Thyroid gland (tissue), 4 donors: Measurements from ENCODE around the gene NNAT. TPM values are rescaled to one million over a fixed set of nuclear protein-coding genes. Genes with fewer than 3 reads are reported as not detected.

Experiments
- DNase-seq, 2 donors: peaks; one replicate each; pipeline ENCODE4 v3.0.0-alpha.2; 2019
- H3K27ac ChIP-seq, 3 donors: fragments of 200-600 bp; sonication (generic); 1 replicate in 2 of 3; 2 replicates in 1 of 3; pipeline ENCODE4 v1.5.1; 2016 to 2019; ENCODE audit warnings: mild to moderate bottlenecking in 1 of 3, moderate library complexity in 1 of 3
- H3K27me3 ChIP-seq: fragments of 200-600 bp; sonication (generic); one replicate; pipeline ENCODE4 v1.5.1; 2019
- H3K36me3 ChIP-seq, 2 donors: fragments of 200-600 bp; sonication (generic); one replicate each; pipeline ENCODE4 v1.5.1; 2016 to 2019
- H3K4me1 ChIP-seq, 2 donors: fragments of 200-600 bp; sonication (generic); one replicate each; pipeline ENCODE4 v1.5.1; 2017 to 2019
- H3K4me3 ChIP-seq, 3 donors: fragments of 200-600 bp; sonication (generic); replicated peaks in 1 of 3; 1 replicate in 2 of 3; 2 replicates in 1 of 3; pipeline ENCODE4 v1.5.1; 2016; ENCODE audit warnings: mild to moderate bottlenecking in 1 of 3
- H3K9me3 ChIP-seq: fragments of 200-600 bp; sonication (generic); one replicate; pipeline ENCODE4 v1.5.1; 2017
- POLR2A ChIP-seq, 2 donors: fragments of 450-650 bp; IDR thresholded peaks; one replicate each; pipeline ENCODE4 v1.6.1; 2017; ENCODE audit warnings: antibody characterized with exemption in 2 of 2, mild to moderate bottlenecking in 2 of 2, moderate library complexity in 1 of 2
- WGBS, 2 donors: methylation state at CpG; one replicate each; pipeline ENCODE4 v1.1.5; 2017; 5-methylcytosine and 5-hydroxymethylcytosine counted together
- intact Hi-C: fragments of 100-400 bp; cut with DNase I; formaldehyde crosslinking; loops from one replicate; pipeline ENCODE4 v1.15.1; 2023
- total RNA-seq, 4 donors: library from RNA; depleted of rRNA; stranded (reverse); fragments of >200 nt; gene quantifications; one replicate each; pipeline ENCODE4 v1.2.3, GENCODE V29; 2016
- TF ChIP-seq, protein P1 (sequence below), 6 experiments: fragments of 200-600 bp in 3 of 6; fragments of 450-650 bp in 3 of 6; sonication (generic) in 3 of 6; IDR thresholded peaks; one replicate each; pipeline ENCODE4 v1.5.1; 2016 to 2019; ENCODE audit warnings: antibody characterized with exemption in 6 of 6, mild to moderate bottlenecking in 2 of 6, inconsistent platforms in 1 of 6, moderate library complexity in 1 of 6

Gene NNAT
- total RNA-seq, 4 donors from 2014 or later = 0.45 to 4.9 (median 1.6) TPM

DNA sequence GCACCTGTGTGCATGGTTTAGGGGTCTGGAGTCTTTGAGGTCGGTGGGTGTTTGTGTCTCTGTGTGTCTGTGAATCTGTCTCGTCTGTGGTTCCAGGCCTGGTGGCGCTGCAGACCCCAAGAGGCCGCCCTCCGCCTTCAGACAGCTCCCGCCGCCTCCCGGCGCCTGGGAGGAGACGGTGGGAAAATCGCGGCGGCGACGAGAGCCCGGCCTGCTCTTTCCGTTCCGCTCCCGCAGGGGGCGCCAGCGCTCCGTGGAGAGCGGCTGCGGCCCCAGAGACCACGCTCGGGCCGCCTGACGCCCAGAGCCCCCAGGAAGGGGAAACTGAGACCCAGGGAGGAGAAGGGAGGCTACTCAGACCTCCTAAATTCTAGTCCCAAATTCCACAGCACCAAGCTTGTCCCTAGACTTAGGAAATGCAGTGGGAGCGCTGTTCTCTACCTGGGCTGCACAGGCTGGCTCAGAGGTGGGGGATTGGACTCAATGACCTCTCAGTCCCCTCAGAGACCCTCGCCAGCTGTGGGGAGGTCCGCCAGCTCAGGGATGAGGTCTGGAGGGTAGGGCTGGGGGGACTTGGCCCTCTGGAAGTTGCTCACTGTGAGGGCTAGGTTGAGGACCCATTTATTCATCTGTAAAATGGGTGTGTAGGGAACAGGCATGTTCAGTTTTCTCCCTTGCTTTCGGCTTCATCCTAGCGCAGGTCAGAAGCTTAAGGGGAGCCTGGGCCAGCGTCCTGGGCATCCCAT, 43.5 kb downstream of the NNAT start:
- peaks cover 0 to 5% of the 10 kb centered on the region in 2 donors for H3K4me1 ChIP-seq
- intact Hi-C loops = loop anchor here (5.0 kb wide), 1 partner anchor 663 kb away; no protein-coding TSS in a partner anchor
- H3K27me3 ChIP-seq = peaks cover 4% of the 10 kb centered on the region
- TF ChIP-seq POLR2A (IDR thresholded peaks at IDR 0.05) = no peak
- TF ChIP-seq, protein P1, sequence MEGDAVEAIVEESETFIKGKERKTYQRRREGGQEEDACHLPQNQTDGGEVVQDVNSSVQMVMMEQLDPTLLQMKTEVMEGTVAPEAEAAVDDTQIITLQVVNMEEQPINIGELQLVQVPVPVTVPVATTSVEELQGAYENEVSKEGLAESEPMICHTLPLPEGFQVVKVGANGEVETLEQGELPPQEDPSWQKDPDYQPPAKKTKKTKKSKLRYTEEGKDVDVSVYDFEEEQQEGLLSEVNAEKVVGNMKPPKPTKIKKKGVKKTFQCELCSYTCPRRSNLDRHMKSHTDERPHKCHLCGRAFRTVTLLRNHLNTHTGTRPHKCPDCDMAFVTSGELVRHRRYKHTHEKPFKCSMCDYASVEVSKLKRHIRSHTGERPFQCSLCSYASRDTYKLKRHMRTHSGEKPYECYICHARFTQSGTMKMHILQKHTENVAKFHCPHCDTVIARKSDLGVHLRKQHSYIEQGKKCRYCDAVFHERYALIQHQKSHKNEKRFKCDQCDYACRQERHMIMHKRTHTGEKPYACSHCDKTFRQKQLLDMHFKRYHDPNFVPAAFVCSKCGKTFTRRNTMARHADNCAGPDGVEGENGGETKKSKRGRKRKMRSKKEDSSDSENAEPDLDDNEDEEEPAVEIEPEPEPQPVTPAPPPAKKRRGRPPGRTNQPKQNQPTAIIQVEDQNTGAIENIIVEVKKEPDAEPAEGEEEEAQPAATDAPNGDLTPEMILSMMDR (IDR thresholded peaks at IDR 0.05) = peak; percentile 52 to 91 (median 63)
- no peaks in the 10 kb centered on the region for H3K36me3 ChIP-seq
- peak; percentile 20 to 36 for DNase-seq
- no peaks in the 10 kb centered on the region for H3K9me3 ChIP-seq
- 22 to 23% methylated on average over 13 to 17 of the region's 34 CpGs for WGBS, 2 donors
- H3K27ac ChIP-seq = no peak overlapping the region
- H3K4me3 ChIP-seq = no peak overlapping the region

GRCh38 chr20:37565134-37565811, 44.2 kb downstream of the NNAT start:
- no peak for TF ChIP-seq POLR2A (IDR thresholded peaks at IDR 0.05)
- Histone ChIP-seq H3K36me3 (no peaks in the 10 kb centered on the region), H3K27ac (no peak overlapping the region), H3K27me3 (peaks cover 4% of the 10 kb centered on the region), H3K9me3 (no peaks in the 10 kb centered on the region), H3K4me1 (peaks cover 0 to 5% of the 10 kb centered on the region in 2 donors), H3K4me3 (no peak overlapping the region)
- intact Hi-C loops = no loop called here
- no peak for DNase-seq
- WGBS, 2 donors = 68 to 72% methylated on average over 14 of the region's 14 CpGs

- Histone ChIP-seq H3K4me1 (peaks cover 0 to 5% of the 10 kb centered on the region in 2 donors), H3K4me3 (no peak overlapping the region), H3K27ac (no peak overlapping the region), H3K9me3 (no peaks in the 10 kb centered on the region), H3K27me3 (peaks cover 4% of the 10 kb centered on the region), H3K36me3 (no peaks in the 10 kb centered on the region)
- intact Hi-C loops = no loop called here
- TF ChIP-seq, protein P1 (IDR thresholded peaks at IDR 0.05) = no peak
- no peak for TF ChIP-seq POLR2A (IDR thresholded peaks at IDR 0.05)
- WGBS, 2 donors = 52 to 64% methylated on average over 5 of the region's 5 CpGs
- no peak for DNase-seq
Observed at GRCh38 chr20:37566590-37567330, 45.7 kb downstream of the NNAT start.

DNA sequence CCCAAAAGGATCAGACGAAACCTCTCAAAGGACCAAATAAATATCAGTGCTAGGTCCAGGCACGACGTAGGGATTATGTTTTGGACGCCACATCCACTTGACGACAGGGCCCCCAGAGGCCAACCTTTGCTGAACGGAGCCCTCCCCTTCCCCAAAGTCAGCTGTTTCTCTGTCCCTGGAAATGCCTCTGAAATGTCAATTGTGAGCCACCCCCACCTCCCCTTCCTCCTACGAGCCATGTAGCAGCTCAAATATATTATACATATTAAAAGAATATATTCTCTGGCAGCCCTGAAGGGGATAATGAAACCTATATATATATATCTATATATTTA, 46.2 kb downstream of the NNAT start:
- Histone ChIP-seq H3K27me3 (peaks cover 4% of the 10 kb centered on the region), H3K27ac (no peak overlapping the region), H3K36me3 (no peaks in the 10 kb centered on the region), H3K4me3 (no peak overlapping the region), H3K9me3 (no peaks in the 10 kb centered on the region), H3K4me1 (peaks cover 0 to 5% of the 10 kb centered on the region in 2 donors)
- no peak for DNase-seq
- intact Hi-C loops = no loop called here
- WGBS, 2 donors = 9 to 13% methylated on average over 7 of the region's 7 CpGs
- no peak for TF ChIP-seq POLR2A (IDR thresholded peaks at IDR 0.05)
- TF ChIP-seq, protein P1 (IDR thresholded peaks at IDR 0.05) = no peak

- DNase-seq = no peak
- intact Hi-C loops = no loop called here
- no peaks in the 10 kb centered on the region for H3K36me3 ChIP-seq
- H3K4me3 ChIP-seq = no peak overlapping the region
- H3K27ac ChIP-seq = no peak overlapping the region
- WGBS, 2 donors = 5 to 7% methylated on average over 12 to 13 of the region's 13 CpGs
- H3K4me1 ChIP-seq = peaks cover 0 to 5% of the 10 kb centered on the region in 2 donors
- peaks cover 4% of the 10 kb centered on the region for H3K27me3 ChIP-seq
- TF ChIP-seq, protein P1 (IDR thresholded peaks at IDR 0.05) = no peak
- no peak for TF ChIP-seq POLR2A (IDR thresholded peaks at IDR 0.05)
- no peaks in the 10 kb centered on the region for H3K9me3 ChIP-seq
Observed at GRCh38 chr20:37567671-37568588, 46.9 kb downstream of the NNAT start.
